ENCODE measurements around the gene SAC3D1.

DNA sequence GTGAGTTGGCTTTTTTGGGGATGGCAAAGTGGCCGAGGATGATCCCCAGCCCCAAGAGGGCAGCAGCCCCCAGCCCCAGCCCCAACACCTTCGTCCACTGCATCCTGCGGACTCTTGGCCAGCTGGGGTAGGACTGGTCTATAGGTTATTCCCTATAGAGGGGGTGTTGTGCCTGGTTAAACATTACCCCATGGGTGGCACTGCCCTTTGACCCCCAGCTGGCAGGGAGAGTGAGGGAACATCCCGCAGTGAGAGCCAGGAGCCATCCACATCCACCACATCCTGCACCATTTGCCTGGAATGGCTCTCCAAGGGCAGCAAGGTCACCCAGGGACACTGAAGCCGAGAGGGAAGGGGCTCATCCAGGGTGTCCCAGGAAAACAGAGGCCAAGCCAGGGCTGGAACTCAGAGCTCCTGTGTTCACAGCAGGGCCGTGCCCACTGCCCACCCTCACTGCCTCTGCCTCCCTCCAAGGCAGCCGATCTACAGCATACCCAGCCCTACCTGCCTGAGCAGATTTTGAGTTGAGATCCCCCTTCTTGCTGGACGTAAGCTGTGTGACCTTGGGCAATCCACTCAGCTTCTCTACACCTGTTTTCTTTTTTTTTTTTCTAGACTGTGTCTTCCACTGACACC lies 17.5 kb downstream of the SAC3D1 start, which contains the start of gene NAALADL1:
- TF ChIP-seq POLR2A (IDR thresholded peaks at IDR 0.05), result no peak
- TF ChIP-seq, protein P1, sequence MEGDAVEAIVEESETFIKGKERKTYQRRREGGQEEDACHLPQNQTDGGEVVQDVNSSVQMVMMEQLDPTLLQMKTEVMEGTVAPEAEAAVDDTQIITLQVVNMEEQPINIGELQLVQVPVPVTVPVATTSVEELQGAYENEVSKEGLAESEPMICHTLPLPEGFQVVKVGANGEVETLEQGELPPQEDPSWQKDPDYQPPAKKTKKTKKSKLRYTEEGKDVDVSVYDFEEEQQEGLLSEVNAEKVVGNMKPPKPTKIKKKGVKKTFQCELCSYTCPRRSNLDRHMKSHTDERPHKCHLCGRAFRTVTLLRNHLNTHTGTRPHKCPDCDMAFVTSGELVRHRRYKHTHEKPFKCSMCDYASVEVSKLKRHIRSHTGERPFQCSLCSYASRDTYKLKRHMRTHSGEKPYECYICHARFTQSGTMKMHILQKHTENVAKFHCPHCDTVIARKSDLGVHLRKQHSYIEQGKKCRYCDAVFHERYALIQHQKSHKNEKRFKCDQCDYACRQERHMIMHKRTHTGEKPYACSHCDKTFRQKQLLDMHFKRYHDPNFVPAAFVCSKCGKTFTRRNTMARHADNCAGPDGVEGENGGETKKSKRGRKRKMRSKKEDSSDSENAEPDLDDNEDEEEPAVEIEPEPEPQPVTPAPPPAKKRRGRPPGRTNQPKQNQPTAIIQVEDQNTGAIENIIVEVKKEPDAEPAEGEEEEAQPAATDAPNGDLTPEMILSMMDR (IDR thresholded peaks at IDR 0.05), result no peak
- no peak for TF ChIP-seq EP300 (IDR thresholded peaks at IDR 0.05; ENCODE audit: low read depth)

Measured in transverse colon (tissue), 3 donors.